Hepatocyte (in vitro differentiated cells): ENCODE results near the gene MDM4.

ENCODE experiments used
- EZH2 ChIP-seq: fragments of 200-600 bp; sonication (generic); IDR thresholded peaks from 2 replicates; pipeline ENCODE4 v1.6.1; 2016; ENCODE audit warnings: antibody characterized with exemption, mild to moderate bottlenecking, borderline replicate concordance
- EZH2phosphoT487 ChIP-seq: fragments of 200-600 bp; sonication (generic); IDR thresholded peaks from one replicate; pipeline ENCODE4 v1.6.1; 2018; ENCODE audit warnings: antibody characterized with exemption, mild to moderate bottlenecking, low read depth, moderate library complexity; ENCODE audit not compliant: unreplicated experiment, severe bottlenecking
- TF ChIP-seq, protein P1 (sequence below): fragments of 200-600 bp; sonication (generic); IDR thresholded peaks from 2 replicates; pipeline ENCODE4 v1.5.1; 2016; ENCODE audit warnings: antibody characterized with exemption, mild to moderate bottlenecking; ENCODE audit not compliant: poor library complexity

GRCh38 chr1:204493984-204494280 lies 22.3 kb upstream of the MDM4 start:
- TF ChIP-seq, protein P1, sequence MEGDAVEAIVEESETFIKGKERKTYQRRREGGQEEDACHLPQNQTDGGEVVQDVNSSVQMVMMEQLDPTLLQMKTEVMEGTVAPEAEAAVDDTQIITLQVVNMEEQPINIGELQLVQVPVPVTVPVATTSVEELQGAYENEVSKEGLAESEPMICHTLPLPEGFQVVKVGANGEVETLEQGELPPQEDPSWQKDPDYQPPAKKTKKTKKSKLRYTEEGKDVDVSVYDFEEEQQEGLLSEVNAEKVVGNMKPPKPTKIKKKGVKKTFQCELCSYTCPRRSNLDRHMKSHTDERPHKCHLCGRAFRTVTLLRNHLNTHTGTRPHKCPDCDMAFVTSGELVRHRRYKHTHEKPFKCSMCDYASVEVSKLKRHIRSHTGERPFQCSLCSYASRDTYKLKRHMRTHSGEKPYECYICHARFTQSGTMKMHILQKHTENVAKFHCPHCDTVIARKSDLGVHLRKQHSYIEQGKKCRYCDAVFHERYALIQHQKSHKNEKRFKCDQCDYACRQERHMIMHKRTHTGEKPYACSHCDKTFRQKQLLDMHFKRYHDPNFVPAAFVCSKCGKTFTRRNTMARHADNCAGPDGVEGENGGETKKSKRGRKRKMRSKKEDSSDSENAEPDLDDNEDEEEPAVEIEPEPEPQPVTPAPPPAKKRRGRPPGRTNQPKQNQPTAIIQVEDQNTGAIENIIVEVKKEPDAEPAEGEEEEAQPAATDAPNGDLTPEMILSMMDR = no peak
- TF ChIP-seq EZH2 = no peak
- no peak for TF ChIP-seq EZH2phosphoT487
